HEK293T (cell line): ENCODE results near the gene LRBA.
"Not testable (repeated sequence)": the region's sequence is repeated elsewhere in the genome, so short reads cannot be mapped to it uniquely, and the experiment has no call there.

Experiments used
- CTCF ChIA-PET: fragments of 350-600 bp; formaldehyde crosslinking; extraction: SDS; loops from one replicate; lab custom pipeline; 2021; ENCODE audit warnings: antibody characterized with exemption, inconsistent platforms; lab: Yijun Ruan, JAX
- POLR2A ChIA-PET: fragments of 350-600 bp; formaldehyde crosslinking; extraction: SDS; loops from one replicate; lab custom pipeline; 2020; ENCODE audit warnings: antibody characterized with exemption, inconsistent platforms; lab: Yijun Ruan, JAX
- DNase-seq: peaks from one replicate; pipeline ENCODE4 v3.0.0; 2012; ENCODE audit warnings: mixed read lengths; ENCODE audit errors: extremely low spot score
- ARNT ChIP-seq: fragments of 450-650 bp; IDR thresholded peaks from 2 replicates; pipeline ENCODE4 v1.6.1; 2017; ENCODE audit warnings: mild to moderate bottlenecking
- BHLHE40 ChIP-seq: fragments of 450-650 bp; IDR thresholded peaks from 2 replicates; pipeline ENCODE4 v1.6.1; 2016; ENCODE audit warnings: mild to moderate bottlenecking, moderate library complexity, borderline replicate concordance
- CTBP1 ChIP-seq: fragments of 450-650 bp; IDR thresholded peaks from 2 replicates; pipeline ENCODE4 v1.6.1; 2016; ENCODE audit warnings: borderline replicate concordance
- ELF4 ChIP-seq: fragments of 450-650 bp; IDR thresholded peaks from 2 replicates; pipeline ENCODE4 v1.6.1; 2017; ENCODE audit warnings: antibody characterized with exemption
- FOXA1 ChIP-seq: fragments of 450-650 bp; IDR thresholded peaks from 2 replicates; pipeline ENCODE4 v1.6.1; 2016; ENCODE audit warnings: mild to moderate bottlenecking
- FOXK2 ChIP-seq: fragments of 450-650 bp; IDR thresholded peaks from 2 replicates; pipeline ENCODE4 v1.6.1; 2016; ENCODE audit warnings: mild to moderate bottlenecking
- FOXM1 ChIP-seq: fragments of 450-650 bp; IDR thresholded peaks from 2 replicates; pipeline ENCODE4 v1.6.1; 2017; ENCODE audit warnings: mild to moderate bottlenecking, borderline replicate concordance
- HDGF ChIP-seq: fragments of 450-650 bp; IDR thresholded peaks from 2 replicates; pipeline ENCODE4 v1.6.1; 2017; ENCODE audit warnings: antibody characterized with exemption, borderline replicate concordance
- L3MBTL2 ChIP-seq: fragments of 450-650 bp; conservative IDR thresholded peaks from 2 replicates; pipeline ENCODE4 v1.6.1; 2016; ENCODE audit warnings: mild to moderate bottlenecking
- LEF1 ChIP-seq: fragments of 450-650 bp; IDR thresholded peaks from 2 replicates; pipeline ENCODE4 v1.6.1; 2017; ENCODE audit warnings: mild to moderate bottlenecking, borderline replicate concordance
- NFRKB ChIP-seq: fragments of 450-650 bp; IDR thresholded peaks from 2 replicates; pipeline ENCODE4 v1.6.1; 2016; ENCODE audit warnings: mild to moderate bottlenecking, moderate library complexity
- PKNOX1 ChIP-seq: fragments of 450-650 bp; IDR thresholded peaks from 2 replicates; pipeline ENCODE4 v1.6.1; 2016
- SP1 ChIP-seq: fragments of 450-650 bp; IDR thresholded peaks from 2 replicates; pipeline ENCODE4 v1.6.1; 2017
- SUZ12 ChIP-seq: fragments of 450-650 bp; IDR thresholded peaks from 2 replicates; pipeline ENCODE4 v1.6.1; 2016; ENCODE audit warnings: mild to moderate bottlenecking
- TARDBP ChIP-seq: fragments of 450-650 bp; IDR thresholded peaks from 2 replicates; pipeline ENCODE4 v1.6.1; 2016
- ZNF384 ChIP-seq: fragments of 450-650 bp; IDR thresholded peaks from 2 replicates; pipeline ENCODE4 v1.6.1; 2016

The LRBA gene

GRCh38 chr4:150960079-150960478, 55.0 kb downstream of the LRBA start:
- TF ChIP-seq L3MBTL2 (no peak), FOXM1 (no peak), ELF4 (no peak), SP1 (no peak), LEF1 (no peak), BHLHE40 (no peak), NFRKB (no peak), ZNF384 (no peak), ARNT (no peak), HDGF (no peak), PKNOX1 (no peak), FOXA1 (no peak), TARDBP (no peak), CTBP1 (no peak)
- ChIA-PET CTCF (interaction anchor here (0.8 kb wide), 1 partner anchor 9 kb away, joined by 6 read pairs; no protein-coding TSS in a partner anchor), POLR2A (no interaction called here)
- DNase-seq = peak; percentile 23

DNA sequence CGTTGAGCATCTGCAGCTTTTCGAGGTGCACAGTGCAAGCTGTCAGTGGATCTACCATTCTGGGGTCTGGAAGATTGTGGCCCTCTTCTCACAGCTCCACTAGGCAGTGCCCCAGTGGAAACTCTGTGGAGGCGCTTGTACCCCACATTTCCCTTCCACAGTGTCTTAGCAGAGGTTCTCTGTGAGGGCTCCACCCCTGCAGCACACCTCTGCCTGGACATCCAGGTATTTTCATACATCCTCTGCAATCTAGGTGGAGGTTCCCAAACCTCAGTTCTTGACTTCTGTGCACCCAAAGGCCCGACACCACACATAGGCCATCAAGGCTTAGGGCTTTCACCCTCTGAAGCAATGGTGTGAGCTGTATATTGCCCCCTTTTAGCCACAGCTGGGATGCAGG, 57.1 kb downstream of the LRBA start:
- POLR2A ChIA-PET, CTCF ChIA-PET, DNase-seq: not testable (repeated sequence)

GRCh38 chr4:150957095-150957494, 58.0 kb downstream of the LRBA start:
- CTCF ChIA-PET, DNase-seq, POLR2A ChIA-PET: not testable (repeated sequence)

DNA sequence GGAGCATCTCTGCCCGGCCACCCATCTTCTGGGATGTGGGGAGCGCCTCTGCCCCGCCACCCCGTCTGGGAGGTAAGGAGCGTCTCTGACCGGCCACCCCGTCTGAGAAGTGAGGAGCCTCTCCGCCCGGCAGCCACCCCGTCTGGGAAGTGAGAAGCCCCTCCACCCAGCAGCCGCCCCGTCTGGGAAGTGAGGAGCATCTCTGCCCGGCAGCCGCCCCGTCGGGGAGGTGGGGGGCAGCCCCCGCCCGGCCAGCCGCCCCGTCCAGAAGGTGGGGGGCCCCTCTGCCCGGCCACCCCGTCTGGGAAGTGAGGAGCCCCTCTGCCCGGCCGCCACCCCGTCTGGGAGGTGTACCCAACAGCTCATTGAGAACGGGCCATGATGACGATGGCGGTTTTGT, 61.2 kb downstream of the LRBA start:
- DNase-seq, POLR2A ChIA-PET, CTCF ChIA-PET: not testable (repeated sequence)

DNA sequence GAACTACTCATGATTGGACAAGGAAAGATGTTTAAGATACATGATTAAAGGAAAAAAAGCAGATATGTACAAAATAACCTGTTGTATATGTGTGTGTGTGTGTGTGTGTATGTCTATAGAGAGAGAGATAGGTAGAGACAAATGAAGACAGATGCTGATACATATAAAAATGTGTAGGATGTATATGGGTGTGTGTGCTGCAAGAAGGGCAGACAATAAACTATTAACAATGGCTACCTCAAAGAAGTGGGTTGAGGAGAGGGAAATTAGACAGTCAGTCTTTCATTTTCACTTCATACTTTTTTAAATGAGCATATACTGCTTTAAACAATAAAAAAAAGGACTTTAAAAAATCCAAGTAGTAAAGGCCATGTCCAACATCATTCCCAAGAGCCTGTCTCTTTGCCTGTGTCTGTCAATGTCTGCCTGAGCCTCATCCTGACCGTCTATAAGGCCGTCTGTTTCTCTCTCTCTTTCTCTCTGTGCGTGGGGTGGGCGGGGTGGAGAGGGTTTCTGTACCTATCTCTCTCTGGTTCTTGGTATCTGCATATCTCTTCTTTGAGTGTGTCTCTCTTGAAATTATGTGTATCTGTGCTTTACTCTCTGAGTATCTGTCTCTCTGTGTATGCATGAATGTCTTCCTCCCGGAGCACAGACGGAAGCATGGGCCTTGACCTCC, 62.8 kb downstream of the LRBA start:
- ChIA-PET POLR2A (no interaction called here), CTCF (no interaction called here)
- no peak for DNase-seq
- TF ChIP-seq FOXA1 (no peak), ARNT (no peak), ELF4 (no peak), HDGF (no peak)

GRCh38 chr4:150950657-150951288, 64.3 kb downstream of the LRBA start:
- no peak for TF ChIP-seq FOXA1
- no peak for TF ChIP-seq TARDBP
- no peak for TF ChIP-seq PKNOX1
- TF ChIP-seq FOXK2 = no peak
- no peak for TF ChIP-seq BHLHE40
- no peak for TF ChIP-seq ARNT
- no peak for TF ChIP-seq HDGF
- no peak for TF ChIP-seq FOXM1
- TF ChIP-seq ELF4 = no peak
- TF ChIP-seq NFRKB = no peak
- no peak for TF ChIP-seq ZNF384
- TF ChIP-seq L3MBTL2 = no peak
- no peak for TF ChIP-seq SUZ12
- POLR2A ChIA-PET = no interaction called here
- CTCF ChIA-PET = interaction anchor here (1.1 kb wide), 1 partner anchor 9 kb away, joined by 6 read pairs; no protein-coding TSS in a partner anchor
- DNase-seq = no peak

- ChIA-PET CTCF (interaction anchor here (0.6 kb wide), 2 partner anchors 631 to 995 kb away, joined by 3 read pairs; no protein-coding TSS in a partner anchor), POLR2A (no interaction called here)
- DNase-seq = no peak
- TF ChIP-seq LEF1 (no peak), PKNOX1 (peak; percentile 55)
These were observed 65.1 kb downstream of the LRBA start for GRCh38 chr4:150949943-150950342.
